Panc1 (cell line): ENCODE measurements around the gene TIPRL. TPM values are rescaled to one million over a fixed set of nuclear protein-coding genes. Genes with fewer than 3 reads are reported as not detected.

Experiments used
- ATAC-seq: fragments of 200-7000 bp; cut with Tn5 transposase; 2 replicates; pipeline ENCODE4 v1.9.1; 2020; ENCODE audit warnings: mild to moderate bottlenecking, moderate library complexity
- BruUV-seq: library from RNA; stranded (reverse); fragments of 400-500 nt; replicated peaks from 2 replicates; lab custom pipeline; 2021; lab: Mats Ljungman, UMichigan
- CTCF ChIA-PET: fragments of 300-600 bp; sonication (Branson Sonifier 250); formaldehyde crosslinking; loops from one replicate; lab custom pipeline; 2022; ENCODE audit warnings: antibody characterized with exemption; lab: Charles Lee
- POLR2A ChIA-PET: fragments of 300-600 bp; sonication (Branson Sonifier 250); formaldehyde crosslinking; loops from one replicate; lab custom pipeline; 2022; ENCODE audit warnings: antibody characterized with exemption; lab: Charles Lee
- DNase-seq: peaks from one replicate; pipeline ENCODE4 v3.0.0-alpha.2; 2010; ENCODE audit warnings: low read depth, low spot score
- H3K27ac ChIP-seq: 2 replicates; pipeline ENCODE4 v1.5.1; 2011; ENCODE audit warnings: mild to moderate bottlenecking, low read length, inconsistent platforms
- H3K27me3 ChIP-seq: fragments of 200-500 bp; sonication (Bioruptor generic); 2 replicates; pipeline ENCODE4 v1.6.0; 2014; ENCODE audit warnings: low read length, inconsistent platforms; ENCODE audit not compliant: control insufficient read depth, insufficient read depth
- H3K36me3 ChIP-seq: fragments of 200-500 bp; sonication (Bioruptor generic); 2 replicates; pipeline ENCODE4 v1.5.1; 2014; ENCODE audit warnings: inconsistent platforms, mild to moderate bottlenecking, low read length, moderate library complexity; ENCODE audit not compliant: control insufficient read depth, insufficient read depth
- H3K4me1 ChIP-seq: 2 replicates; pipeline ENCODE4 v1.5.1; 2011; ENCODE audit warnings: inconsistent platforms, mild to moderate bottlenecking, low read length, moderate library complexity; ENCODE audit not compliant: control insufficient read depth, insufficient read depth
- H3K4me3 ChIP-seq, 2 experiments: 2 replicates each; pipeline ENCODE4 v1.5.1; 2011 to 2012; ENCODE audit warnings: low read depth in 2 of 2, low read length in 2 of 2, mild to moderate bottlenecking in 2 of 2, inconsistent platforms in 1 of 2, moderate library complexity in 1 of 2
- H3K9me3 ChIP-seq: fragments of 200-500 bp; sonication (Bioruptor generic); 2 replicates; pipeline ENCODE4 v1.5.1; 2014; ENCODE audit warnings: low read depth, mild to moderate bottlenecking, inconsistent platforms, low read length, moderate library complexity; ENCODE audit not compliant: control insufficient read depth, insufficient read depth
- CTCF ChIP-seq: fragments of 450-650 bp; IDR thresholded peaks from 2 replicates; pipeline ENCODE4 v1.5.1; 2017; ENCODE audit warnings: mild to moderate bottlenecking
- POLR2AphosphoS5 ChIP-seq: IDR thresholded peaks from 2 replicates; pipeline ENCODE4 v1.6.1; 2012; ENCODE audit warnings: mild to moderate bottlenecking, low read depth, low read length, moderate library complexity
- REST ChIP-seq, 2 experiments: IDR thresholded peaks; 2 replicates each; pipeline ENCODE4 v1.6.1; 2011 to 2012; ENCODE audit warnings: low read depth in 2 of 2, control low read depth in 1 of 2, low read length in 1 of 2, mild to moderate bottlenecking in 1 of 2, moderate library complexity in 1 of 2; ENCODE audit not compliant: insufficient read depth in 1 of 2
- SIN3A ChIP-seq: IDR thresholded peaks from 2 replicates; pipeline ENCODE4 v1.6.1; 2012; ENCODE audit warnings: low read depth, mild to moderate bottlenecking, low read length, moderate library complexity, borderline replicate concordance; ENCODE audit not compliant: insufficient read depth
- TCF7L2 ChIP-seq: IDR thresholded peaks from 2 replicates; pipeline ENCODE4 v1.6.1; 2011; ENCODE audit warnings: mild to moderate bottlenecking, low read depth, low read length, inconsistent platforms
- in situ Hi-C: cut with HindIII; loops from 2 replicates; pipeline ENCODE4 v1.10.0; 2016; ENCODE audit warnings: low sequenced_read_pairs, low pct_unique_long_range_greater_than_20kb
- intact Hi-C: fragments of 100-400 bp; cut with micrococcal nuclease; formaldehyde crosslinking; loops from one replicate; pipeline ENCODE4 v1.10.0; 2022; ENCODE audit not compliant: unreplicated experiment
- total RNA-seq: library from RNA; stranded (reverse); gene quantifications from one replicate; pipeline ENCODE4 v1.2.1, GENCODE V29; 2021; ENCODE audit not compliant: unreplicated experiment

TIPRL gene
- total RNA-seq, 1 experiment from 2014 or later, result 48.5 TPM

GRCh38 chr1:168236836-168237611 lies 58.3 kb downstream of the TIPRL start:
- TSS peak; percentile 6 for BruUV-seq
- Histone ChIP-seq H3K27ac (no peak overlapping the region), H3K4me1 (no peaks in the 10 kb centered on the region), H3K27me3 (no peaks in the 10 kb centered on the region), H3K4me3 (no peak overlapping the region), H3K36me3 (peaks cover 8% of the 10 kb centered on the region; the same call in 1 of the 2 replicates), H3K9me3 (no peaks in the 10 kb centered on the region)
- intact Hi-C loops, result no loop called here
- TF ChIP-seq CTCF (no peak), SIN3A (no peak), REST (IDR thresholded peaks at IDR 0.05; ENCODE audit: insufficient read depth in 1 of 2, low read depth in 2 of 2, low read length in 1 of 2) (no peak), TCF7L2 (no peak), POLR2AphosphoS5 (no peak)
- POLR2A ChIA-PET, result no interaction called here
- CTCF ChIA-PET, result interaction anchor here (0.7 kb wide), 1 partner anchor 106 kb away, joined by 6 read pairs; no protein-coding TSS in a partner anchor
- DNase-seq, result no peak
- in situ Hi-C loops, result no loop called here
- no peak for ATAC-seq

- TF ChIP-seq TCF7L2 (no peak), POLR2AphosphoS5 (no peak), REST (IDR thresholded peaks at IDR 0.05; ENCODE audit: insufficient read depth in 1 of 2, low read depth in 2 of 2, low read length in 1 of 2) (no peak), SIN3A (no peak), CTCF (no peak)
- no peaks in the 10 kb centered on the region for H3K4me1 ChIP-seq
- no peak overlapping the region for H3K27ac ChIP-seq
- no peak for DNase-seq
- ChIA-PET POLR2A (no interaction called here), CTCF (no interaction called here)
- H3K9me3 ChIP-seq, result no peaks in the 10 kb centered on the region
- intact Hi-C loops, result no loop called here
- H3K36me3 ChIP-seq, result peaks cover 9% of the 10 kb centered on the region
- no peaks in the 10 kb centered on the region for H3K27me3 ChIP-seq
- in situ Hi-C loops, result no loop called here
- no TSS peak for BruUV-seq
- ATAC-seq, result no peak
- no peak overlapping the region for H3K4me3 ChIP-seq
These were observed 64.4 kb downstream of the TIPRL start for GRCh38 chr1:168243198-168243597.
